SK-N-SH treated with all-trans-retinoic acid at 6 μM for 48 hours (cell line): Measurements from ENCODE around the gene LY6G5C.

Source experiments
- ZFP3 ChIP-seq: fragments of 250-450 bp; sonication (Bioruptor Pico); IDR thresholded peaks from 2 replicates; pipeline ENCODE4 v1.5.0; 2020; ENCODE audit warnings: mild to moderate bottlenecking, moderate library complexity
- TF ChIP-seq, protein P1 (sequence below): fragments of 250-450 bp; sonication (Bioruptor Pico); IDR thresholded peaks from 2 replicates; pipeline ENCODE4 v1.5.1; 2020; ENCODE audit warnings: low read depth, mild to moderate bottlenecking, moderate library complexity

DNA sequence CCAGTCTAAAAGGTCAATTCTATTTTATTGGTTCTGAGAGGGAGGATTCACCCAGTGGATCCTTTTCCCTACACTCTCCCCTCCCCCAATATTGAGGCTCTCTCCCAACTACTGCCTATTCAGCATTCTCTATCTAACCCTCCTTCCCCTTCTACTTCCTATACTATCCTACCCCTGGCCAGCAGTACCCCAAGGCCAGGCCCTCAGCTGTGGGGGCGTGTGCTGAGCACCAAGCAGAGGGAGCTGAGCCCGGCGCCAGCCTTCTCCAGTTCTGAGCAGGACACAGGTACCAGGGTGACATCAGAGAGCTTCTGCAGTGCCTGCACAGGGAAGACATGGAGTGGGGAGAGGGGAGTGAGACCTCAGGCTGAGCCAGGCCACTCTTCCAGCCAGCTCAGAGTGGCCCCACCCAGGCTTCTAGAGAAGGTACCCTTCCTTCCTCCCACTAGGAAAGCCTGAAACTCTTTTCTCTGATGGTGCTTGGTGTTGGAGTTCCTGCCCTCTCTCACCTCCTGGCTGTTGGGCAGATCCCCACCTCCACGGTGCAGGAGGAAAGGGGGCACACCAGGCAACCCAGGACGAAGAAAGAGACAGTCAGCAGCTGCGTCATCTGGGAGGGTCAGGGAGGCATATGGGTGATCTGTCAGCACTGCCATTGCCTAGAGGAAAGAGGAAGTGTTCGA, 46.3 kb upstream of the LY6G5C start:
- TF ChIP-seq ZFP3 (CRISPR knock-in tag), result no peak
- TF ChIP-seq, protein P1, sequence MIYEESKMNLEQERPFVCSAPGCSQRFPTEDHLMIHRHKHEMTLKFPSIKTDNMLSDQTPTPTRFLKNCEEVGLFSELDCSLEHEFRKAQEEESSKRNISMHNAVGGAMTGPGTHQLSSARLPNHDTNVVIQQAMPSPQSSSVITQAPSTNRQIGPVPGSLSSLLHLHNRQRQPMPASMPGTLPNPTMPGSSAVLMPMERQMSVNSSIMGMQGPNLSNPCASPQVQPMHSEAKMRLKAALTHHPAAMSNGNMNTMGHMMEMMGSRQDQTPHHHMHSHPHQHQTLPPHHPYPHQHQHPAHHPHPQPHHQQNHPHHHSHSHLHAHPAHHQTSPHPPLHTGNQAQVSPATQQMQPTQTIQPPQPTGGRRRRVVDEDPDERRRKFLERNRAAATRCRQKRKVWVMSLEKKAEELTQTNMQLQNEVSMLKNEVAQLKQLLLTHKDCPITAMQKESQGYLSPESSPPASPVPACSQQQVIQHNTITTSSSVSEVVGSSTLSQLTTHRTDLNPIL (CRISPR knock-in tag), result no peak
